ENCODE measurements around the gene TAMALIN.

The TAMALIN gene

GRCh38 chr12:52023182-52023975 lies 16.6 kb downstream of the TAMALIN start:
- no peak for DNase-seq (ENCODE audit: low read depth, low spot score)
- Histone ChIP-seq H3K9ac (ENCODE audit: insufficient read length) (peak overlapping the region; percentile 46), H3K9me3 (ENCODE audit: low read depth, low read length) (no peaks in the 10 kb centered on the region), H3K4me3 (peak overlapping the region; percentile 84), H3K36me3 (ENCODE audit: insufficient read depth, low read length) (no peaks in the 10 kb centered on the region), H3K27ac (0 out of 2 replicates have a peak overlapping the region, but pooled peaks have one; percentile 28)
- no peak for TF ChIP-seq FOXP2 (optimal IDR thresholded peaks at IDR 0.05; ENCODE audit: control extremely low read depth, extremely low read length, insufficient read depth)
- peak; percentile 56; the same call in 1 of the 2 replicates for TF ChIP-seq POLR2AphosphoS5 (IDR thresholded peaks at IDR 0.05; ENCODE audit: borderline replicate concordance, low read depth, low read length)
- TF ChIP-seq EZH2 (IDR thresholded peaks at IDR 0.05): no peak

GRCh38 chr12:52023976-52024688 lies 17.4 kb downstream of the TAMALIN start:
- no peaks in the 10 kb centered on the region for H3K36me3 ChIP-seq (ENCODE audit: insufficient read depth, low read length)
- H3K4me3 ChIP-seq: peak overlapping the region; percentile 84
- peak overlapping the region; percentile 46 for H3K9ac ChIP-seq (ENCODE audit: insufficient read length)
- no peaks in the 10 kb centered on the region for H3K9me3 ChIP-seq (ENCODE audit: low read depth, low read length)
- DNase-seq (ENCODE audit: low read depth, low spot score): no peak
- no peak for TF ChIP-seq FOXP2 (optimal IDR thresholded peaks at IDR 0.05; ENCODE audit: control extremely low read depth, extremely low read length, insufficient read depth)
- no peak for TF ChIP-seq EZH2 (IDR thresholded peaks at IDR 0.05)
- TF ChIP-seq POLR2AphosphoS5 (IDR thresholded peaks at IDR 0.05; ENCODE audit: borderline replicate concordance, low read depth, low read length): no peak
- peak overlapping the region; percentile 28; the same call in 1 of the 2 replicates for H3K27ac ChIP-seq

- TF ChIP-seq FOXP2 (optimal IDR thresholded peaks at IDR 0.05; ENCODE audit: control extremely low read depth, extremely low read length, insufficient read depth) (no peak), EZH2 (IDR thresholded peaks at IDR 0.05) (no peak), POLR2AphosphoS5 (IDR thresholded peaks at IDR 0.05; ENCODE audit: borderline replicate concordance, low read depth, low read length) (no peak)
- no peaks in the 10 kb centered on the region for H3K36me3 ChIP-seq (ENCODE audit: insufficient read depth, low read length)
- no peak overlapping the region for H3K9ac ChIP-seq (ENCODE audit: insufficient read length)
- H3K9me3 ChIP-seq (ENCODE audit: low read depth, low read length): no peaks in the 10 kb centered on the region
- DNase-seq (ENCODE audit: low read depth, low spot score): no peak
- H3K4me3 ChIP-seq: no peak overlapping the region
- peak overlapping the region; percentile 79; the same call in 1 of the 2 replicates for H3K27ac ChIP-seq
Measured at GRCh38 chr12:52024845-52025230, 18.1 kb downstream of the TAMALIN start.

GRCh38 chr12:52026263-52026662 lies 19.5 kb downstream of the TAMALIN start:
- Histone ChIP-seq H3K9me3 (ENCODE audit: low read depth, low read length) (no peaks in the 10 kb centered on the region), H3K4me3 (peak overlapping the region; percentile 80), H3K36me3 (ENCODE audit: insufficient read depth, low read length) (no peaks in the 10 kb centered on the region), H3K27ac (peak overlapping the region; percentile 68; the same call in 1 of the 2 replicates), H3K9ac (ENCODE audit: insufficient read length) (peak overlapping the region; percentile 48)
- TF ChIP-seq FOXP2 (optimal IDR thresholded peaks at IDR 0.05; ENCODE audit: control extremely low read depth, extremely low read length, insufficient read depth) (no peak), POLR2AphosphoS5 (IDR thresholded peaks at IDR 0.05; ENCODE audit: borderline replicate concordance, low read depth, low read length) (no peak), EZH2 (IDR thresholded peaks at IDR 0.05) (no peak)
- DNase-seq (ENCODE audit: low read depth, low spot score): no peak

- TF ChIP-seq EZH2 (IDR thresholded peaks at IDR 0.05) (no peak), FOXP2 (optimal IDR thresholded peaks at IDR 0.05; ENCODE audit: control extremely low read depth, extremely low read length, insufficient read depth) (no peak)
- no peak overlapping the region for H3K4me3 ChIP-seq
- DNase-seq (ENCODE audit: low read depth, low spot score): no peak
- H3K9me3 ChIP-seq (ENCODE audit: low read depth, low read length): no peaks in the 10 kb centered on the region
- H3K9ac ChIP-seq (ENCODE audit: insufficient read length): no peak overlapping the region
- H3K27ac ChIP-seq: no peak overlapping the region
- no peaks in the 10 kb centered on the region for H3K36me3 ChIP-seq (ENCODE audit: insufficient read depth, low read length)
Measured at GRCh38 chr12:52027085-52027843, 20.5 kb downstream of the TAMALIN start.

GRCh38 chr12:52029685-52030084 lies 22.9 kb downstream of the TAMALIN start:
- Histone ChIP-seq H3K27ac (no peak overlapping the region), H3K9me3 (ENCODE audit: low read depth, low read length) (no peaks in the 10 kb centered on the region), H3K4me3 (no peak overlapping the region), H3K36me3 (ENCODE audit: insufficient read depth, low read length) (no peaks in the 10 kb centered on the region), H3K9ac (ENCODE audit: insufficient read length) (no peak overlapping the region)
- TF ChIP-seq EZH2 (IDR thresholded peaks at IDR 0.05) (no peak), FOXP2 (optimal IDR thresholded peaks at IDR 0.05; ENCODE audit: control extremely low read depth, extremely low read length, insufficient read depth) (no peak), POLR2AphosphoS5 (IDR thresholded peaks at IDR 0.05; ENCODE audit: borderline replicate concordance, low read depth, low read length) (no peak)
- DNase-seq (ENCODE audit: low read depth, low spot score): no peak

GRCh38 chr12:52032446-52032803 lies 25.7 kb downstream of the TAMALIN start:
- Histone ChIP-seq H3K4me3 (peak overlapping the region; percentile 71), H3K9ac (ENCODE audit: insufficient read length) (no peak overlapping the region), H3K27ac (peak overlapping the region; percentile 35; the same call in 1 of the 2 replicates), H3K9me3 (ENCODE audit: low read depth, low read length) (no peaks in the 10 kb centered on the region), H3K36me3 (ENCODE audit: insufficient read depth, low read length) (no peaks in the 10 kb centered on the region)
- no peak for DNase-seq (ENCODE audit: low read depth, low spot score)
- no peak for TF ChIP-seq POLR2AphosphoS5 (IDR thresholded peaks at IDR 0.05; ENCODE audit: borderline replicate concordance, low read depth, low read length)
- no peak for TF ChIP-seq EZH2 (IDR thresholded peaks at IDR 0.05)
- no peak for TF ChIP-seq FOXP2 (optimal IDR thresholded peaks at IDR 0.05; ENCODE audit: control extremely low read depth, extremely low read length, insufficient read depth)
